Measurements from ENCODE around the gene RNF32. TPM values are rescaled to one million over a fixed set of nuclear protein-coding genes. Genes with fewer than 3 reads are reported as not detected.

RNF32 gene
- 1.7 TPM for polyA plus RNA-seq (2013, experiment 1 of 2)
- 1.4 TPM for polyA plus RNA-seq (2013, experiment 2 of 2)

- no peak within 1 kb of the TSS for H2BK15ac ChIP-seq (replicated peaks; ENCODE audit: low read depth)
- H3K79me1 ChIP-seq (ENCODE audit: low read length): peaks cover 9% of the 10 kb centered on the region
- no peak within 1 kb of the TSS for H3K4ac ChIP-seq (ENCODE audit: low read depth, low read length)
- peak within 1 kb of the TSS; percentile 24 for H3K18ac ChIP-seq (ENCODE audit: low read length)
- H3K9ac ChIP-seq (ENCODE audit: low read length): peak within 1 kb of the TSS; percentile 91
- no peak within 1 kb of the TSS for H2BK5ac ChIP-seq (ENCODE audit: low read length)
- no CpG with 5 or more reads among the region's 85 CpGs for WGBS (ENCODE audit: extremely low coverage, insufficient coverage, low lambda C conversion rate)
- no peaks in the 10 kb centered on the region for H3K27me3 ChIP-seq (ENCODE audit: insufficient read depth, low read length, poor library complexity)
- no peak within 1 kb of the TSS for H3K27ac ChIP-seq (ENCODE audit: low read depth, low read length)
- H4K5ac ChIP-seq (ENCODE audit: low read length): peak within 1 kb of the TSS; percentile 39
- H3K56ac ChIP-seq (ENCODE audit: low read length): peak within 1 kb of the TSS; percentile 93
- no peaks in the 10 kb centered on the region for H3K79me2 ChIP-seq (ENCODE audit: control insufficient read depth, insufficient read depth, low read length)
- peak within 1 kb of the TSS; percentile 66 for H3K23ac ChIP-seq (ENCODE audit: low read length)
- no peak within 1 kb of the TSS for H2BK120ac ChIP-seq (ENCODE audit: low read depth, low read length)
- peak within 1 kb of the TSS; percentile 98 for H3K4me2 ChIP-seq (ENCODE audit: low read length)
- peak within 1 kb of the TSS; percentile 66 for H4K8ac ChIP-seq (ENCODE audit: low read depth, low read length)
- peaks cover 3% of the 10 kb centered on the region for H3K4me1 ChIP-seq (ENCODE audit: control insufficient read depth, low read depth, low read length)
- peak within 1 kb of the TSS; percentile 79 for H3K4me3 ChIP-seq (ENCODE audit: low read length)
- peak; percentile 96 for DNase-seq
- H3K36me3 ChIP-seq (ENCODE audit: control insufficient read depth, insufficient read depth, low read length): no peaks in the 10 kb centered on the region
- peak within 1 kb of the TSS; percentile 82 for H2AK5ac ChIP-seq (ENCODE audit: low read length)
Observed at GRCh38 chr7:156640257-156640948, at the start of gene RNF32. Gene RNF32, plus strand, starts transcription at chr7:156640774. Its CDS starts 3,104 bp downstream, at chr7:156643878.

- no peak overlapping the region for H3K56ac ChIP-seq (ENCODE audit: low read length)
Observed at GRCh38 chr7:156592155-156592884, 48.3 kb upstream of the RNF32 start.

GRCh38 chr7:156594283-156595080 lies 46.1 kb upstream of the RNF32 start:
- H3K79me2 ChIP-seq (ENCODE audit: control insufficient read depth, insufficient read depth, low read length): no peaks in the 10 kb centered on the region
- no peak overlapping the region for H3K4ac ChIP-seq (ENCODE audit: low read depth, low read length)
- DNase-seq: no peak
- no peak overlapping the region for H2BK5ac ChIP-seq (ENCODE audit: low read length)
- H3K79me1 ChIP-seq (ENCODE audit: low read length): no peaks in the 10 kb centered on the region
- no peak overlapping the region for H2AK5ac ChIP-seq (ENCODE audit: low read length)
- no peaks in the 10 kb centered on the region for H3K4me1 ChIP-seq (ENCODE audit: control insufficient read depth, low read depth, low read length)
- no peaks in the 10 kb centered on the region for H3K27me3 ChIP-seq (ENCODE audit: insufficient read depth, low read length, poor library complexity)
- H4K8ac ChIP-seq (ENCODE audit: low read depth, low read length): no peak overlapping the region
- no peak overlapping the region for H2BK120ac ChIP-seq (ENCODE audit: low read depth, low read length)
- H2BK15ac ChIP-seq (replicated peaks; ENCODE audit: low read depth): no peak overlapping the region
- no peak overlapping the region for H4K5ac ChIP-seq (ENCODE audit: low read length)
- no peak overlapping the region for H3K23ac ChIP-seq (ENCODE audit: low read length)
- no peak overlapping the region for H3K18ac ChIP-seq (ENCODE audit: low read length)
- H3K9ac ChIP-seq (ENCODE audit: low read length): no peak overlapping the region
- H3K56ac ChIP-seq (ENCODE audit: low read length): no peak overlapping the region
- WGBS (ENCODE audit: extremely low coverage, insufficient coverage, low lambda C conversion rate): no CpG with 5 or more reads among the region's 6 CpGs
- no peaks in the 10 kb centered on the region for H3K36me3 ChIP-seq (ENCODE audit: control insufficient read depth, insufficient read depth, low read length)
- no peak overlapping the region for H3K4me2 ChIP-seq (ENCODE audit: low read length)
- no peak overlapping the region for H3K27ac ChIP-seq (ENCODE audit: low read depth, low read length)
- no peak overlapping the region for H3K4me3 ChIP-seq (ENCODE audit: low read length)

More at GRCh38 chr7:156592155-156592884, 48.3 kb upstream of the RNF32 start:
- DNase-seq: no peak
- Histone ChIP-seq H3K27me3 (ENCODE audit: insufficient read depth, low read length, poor library complexity) (no peaks in the 10 kb centered on the region), H3K9ac (ENCODE audit: low read length) (no peak overlapping the region), H3K4ac (ENCODE audit: low read depth, low read length) (no peak overlapping the region), H3K4me1 (ENCODE audit: control insufficient read depth, low read depth, low read length) (no peaks in the 10 kb centered on the region), H3K79me1 (ENCODE audit: low read length) (no peaks in the 10 kb centered on the region), H3K18ac (ENCODE audit: low read length) (no peak overlapping the region), H3K4me3 (ENCODE audit: low read length) (no peak overlapping the region), H3K36me3 (ENCODE audit: control insufficient read depth, insufficient read depth, low read length) (no peaks in the 10 kb centered on the region), H3K23ac (ENCODE audit: low read length) (no peak overlapping the region), H3K4me2 (ENCODE audit: low read length) (no peak overlapping the region), H3K27ac (ENCODE audit: low read depth, low read length) (no peak overlapping the region), H2BK5ac (ENCODE audit: low read length) (no peak overlapping the region), H4K8ac (ENCODE audit: low read depth, low read length) (no peak overlapping the region), H2BK15ac (replicated peaks; ENCODE audit: low read depth) (no peak overlapping the region), H4K5ac (ENCODE audit: low read length) (no peak overlapping the region), H2BK120ac (ENCODE audit: low read depth, low read length) (no peak overlapping the region), H2AK5ac (ENCODE audit: low read length) (no peak overlapping the region), H3K79me2 (ENCODE audit: control insufficient read depth, insufficient read depth, low read length) (no peaks in the 10 kb centered on the region)
- WGBS (ENCODE audit: extremely low coverage, insufficient coverage, low lambda C conversion rate): no CpG with 5 or more reads among the region's 4 CpGs

GRCh38 chr7:156600496-156600895 lies 40.1 kb upstream of the RNF32 start:
- no peak overlapping the region for H3K4me3 ChIP-seq (ENCODE audit: low read length)
- DNase-seq: no peak
- H3K27ac ChIP-seq (ENCODE audit: low read depth, low read length): no peak overlapping the region
- no CpG with 5 or more reads among the region's 8 CpGs for WGBS (ENCODE audit: extremely low coverage, insufficient coverage, low lambda C conversion rate)
- no peaks in the 10 kb centered on the region for H3K4me1 ChIP-seq (ENCODE audit: control insufficient read depth, low read depth, low read length)
- H2BK15ac ChIP-seq (replicated peaks; ENCODE audit: low read depth): no peak overlapping the region
- H3K36me3 ChIP-seq (ENCODE audit: control insufficient read depth, insufficient read depth, low read length): no peaks in the 10 kb centered on the region
- H3K27me3 ChIP-seq (ENCODE audit: insufficient read depth, low read length, poor library complexity): no peaks in the 10 kb centered on the region
- no peak overlapping the region for H2BK5ac ChIP-seq (ENCODE audit: low read length)
- no peak overlapping the region for H4K8ac ChIP-seq (ENCODE audit: low read depth, low read length)
- H2AK5ac ChIP-seq (ENCODE audit: low read length): no peak overlapping the region
- H2BK120ac ChIP-seq (ENCODE audit: low read depth, low read length): no peak overlapping the region
- H3K4ac ChIP-seq (ENCODE audit: low read depth, low read length): no peak overlapping the region
- no peaks in the 10 kb centered on the region for H3K79me1 ChIP-seq (ENCODE audit: low read length)
- H3K56ac ChIP-seq (ENCODE audit: low read length): no peak overlapping the region
- H3K18ac ChIP-seq (ENCODE audit: low read length): no peak overlapping the region
- no peak overlapping the region for H3K23ac ChIP-seq (ENCODE audit: low read length)
- H4K5ac ChIP-seq (ENCODE audit: low read length): no peak overlapping the region
- no peak overlapping the region for H3K9ac ChIP-seq (ENCODE audit: low read length)
- H3K4me2 ChIP-seq (ENCODE audit: low read length): no peak overlapping the region
- no peaks in the 10 kb centered on the region for H3K79me2 ChIP-seq (ENCODE audit: control insufficient read depth, insufficient read depth, low read length)

- no peak overlapping the region for H3K27ac ChIP-seq (ENCODE audit: low read depth, low read length)
- no CpG with 5 or more reads among the region's 4 CpGs for WGBS (ENCODE audit: extremely low coverage, insufficient coverage, low lambda C conversion rate)
Observed at GRCh38 chr7:156602283-156602682, 38.3 kb upstream of the RNF32 start.

More at GRCh38 chr7:156602283-156602682, 38.3 kb upstream of the RNF32 start:
- Histone ChIP-seq H4K5ac (ENCODE audit: low read length) (no peak overlapping the region), H3K36me3 (ENCODE audit: control insufficient read depth, insufficient read depth, low read length) (no peaks in the 10 kb centered on the region), H3K79me1 (ENCODE audit: low read length) (no peaks in the 10 kb centered on the region), H3K4me1 (ENCODE audit: control insufficient read depth, low read depth, low read length) (no peaks in the 10 kb centered on the region), H3K23ac (ENCODE audit: low read length) (no peak overlapping the region), H3K56ac (ENCODE audit: low read length) (no peak overlapping the region), H4K8ac (ENCODE audit: low read depth, low read length) (no peak overlapping the region), H2AK5ac (ENCODE audit: low read length) (no peak overlapping the region), H3K4me3 (ENCODE audit: low read length) (no peak overlapping the region), H3K18ac (ENCODE audit: low read length) (no peak overlapping the region), H3K4ac (ENCODE audit: low read depth, low read length) (no peak overlapping the region), H3K4me2 (ENCODE audit: low read length) (no peak overlapping the region), H2BK15ac (replicated peaks; ENCODE audit: low read depth) (no peak overlapping the region), H3K9ac (ENCODE audit: low read length) (no peak overlapping the region), H2BK5ac (ENCODE audit: low read length) (no peak overlapping the region), H2BK120ac (ENCODE audit: low read depth, low read length) (no peak overlapping the region), H3K79me2 (ENCODE audit: control insufficient read depth, insufficient read depth, low read length) (no peaks in the 10 kb centered on the region), H3K27me3 (ENCODE audit: insufficient read depth, low read length, poor library complexity) (no peaks in the 10 kb centered on the region)
- DNase-seq: no peak

Measured in mesendoderm (in vitro differentiated cells).